ENCODE data around the gene TADA2B.

Gene TADA2B

DNA sequence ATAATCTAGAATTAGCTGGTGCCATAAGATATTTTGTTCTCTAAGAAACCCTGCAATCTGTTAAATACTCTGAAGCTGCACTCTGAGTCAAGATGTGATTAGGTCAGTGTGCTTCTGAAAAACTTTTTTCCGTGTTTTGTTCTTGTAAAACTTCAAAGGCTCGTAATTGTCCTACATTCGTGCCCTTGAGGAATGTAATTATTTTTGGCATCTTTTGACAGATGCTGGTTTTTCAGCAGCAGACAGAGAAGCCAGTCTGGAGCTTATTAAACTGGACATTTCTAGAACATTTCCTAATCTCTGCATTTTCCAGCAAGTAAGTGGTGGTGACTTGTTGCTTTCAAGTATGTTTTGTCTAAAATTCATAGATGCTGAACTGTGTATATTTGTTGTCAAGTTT is 36.8 kb upstream of the TADA2B start:
- Histone ChIP-seq H3K27me3 (ENCODE audit: control insufficient read depth, insufficient read depth, low read length) (no peaks in the 10 kb centered on the region), H3K4me1 (ENCODE audit: control insufficient read depth, insufficient read depth, low read length) (peaks cover 18% of the 10 kb centered on the region), H3K9me3 (ENCODE audit: control insufficient read depth, insufficient read depth, low read length) (no peaks in the 10 kb centered on the region), H3K9ac (ENCODE audit: low read depth, low read length) (no peak overlapping the region), H3K36me3 (ENCODE audit: control insufficient read depth, insufficient read depth, low read length) (peaks cover 12% of the 10 kb centered on the region), H3K4me3 (ENCODE audit: low read depth, low read length) (no peak overlapping the region)

DNA sequence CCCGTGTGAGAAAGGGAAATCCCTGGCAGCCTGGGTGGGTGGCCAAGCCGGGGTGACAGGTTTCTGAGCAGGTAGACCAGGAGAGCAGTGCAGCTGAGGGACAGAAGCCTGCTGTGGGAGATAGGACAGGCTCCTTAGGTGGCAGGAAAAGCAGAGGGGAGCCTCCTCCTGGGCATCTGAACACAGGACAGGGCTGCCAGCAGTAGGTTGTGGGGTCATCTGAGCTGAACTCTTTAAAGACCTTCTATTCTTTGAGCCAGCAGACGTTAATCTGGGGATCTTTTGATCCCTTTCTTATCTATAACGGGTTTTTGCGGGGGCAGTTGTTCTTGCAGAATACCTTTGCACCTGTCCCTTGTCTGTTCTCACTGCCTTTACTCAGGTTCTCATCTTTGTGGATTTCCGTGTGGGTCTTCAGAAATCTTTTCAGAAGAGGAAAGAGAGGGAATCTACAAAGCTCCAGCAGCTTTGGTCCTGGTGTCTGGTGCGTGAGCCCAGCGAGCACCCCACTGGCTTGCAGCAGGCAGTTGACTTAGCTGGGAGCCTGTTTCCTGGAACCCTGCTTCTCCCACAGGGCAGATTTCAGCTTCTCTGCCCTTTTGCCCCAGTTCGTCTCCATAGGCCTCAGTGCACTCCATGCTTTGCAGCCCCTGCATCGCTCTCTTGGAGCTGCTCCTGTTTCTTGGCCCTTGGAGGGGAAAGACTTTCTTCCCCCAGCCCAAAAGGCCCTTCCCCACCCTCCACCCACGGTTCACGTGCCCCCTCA is 35.8 kb upstream of the TADA2B start:
- no peak overlapping the region for H3K4me3 ChIP-seq (ENCODE audit: low read depth, low read length)
- peaks cover 18% of the 10 kb centered on the region for H3K4me1 ChIP-seq (ENCODE audit: control insufficient read depth, insufficient read depth, low read length)
- H3K9me3 ChIP-seq (ENCODE audit: control insufficient read depth, insufficient read depth, low read length) = no peaks in the 10 kb centered on the region
- no peak overlapping the region for H3K9ac ChIP-seq (ENCODE audit: low read depth, low read length)
- peaks cover 5% of the 10 kb centered on the region for H3K36me3 ChIP-seq (ENCODE audit: control insufficient read depth, insufficient read depth, low read length)
- no peaks in the 10 kb centered on the region for H3K27me3 ChIP-seq (ENCODE audit: control insufficient read depth, insufficient read depth, low read length)

DNA sequence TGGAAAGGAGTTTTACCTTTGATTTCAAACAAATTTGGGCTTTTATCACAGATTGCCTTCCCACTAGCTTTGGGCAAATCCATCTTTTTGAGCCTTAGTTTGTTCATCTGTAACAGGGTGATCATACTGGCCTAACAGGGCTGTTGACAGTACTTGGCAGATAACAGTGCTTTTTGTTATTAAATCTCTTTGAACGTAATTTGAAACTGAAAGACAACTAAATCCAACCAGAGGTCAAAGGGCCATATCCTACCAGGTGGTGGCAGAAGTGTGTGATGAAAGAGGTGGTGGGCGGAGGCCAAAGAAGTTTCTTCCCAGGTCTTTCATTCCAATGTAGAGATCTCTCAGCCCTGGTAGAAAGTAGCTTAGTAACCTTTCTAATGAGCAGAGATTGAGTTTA is 35.2 kb upstream of the TADA2B start:
- peaks cover 5% of the 10 kb centered on the region for H3K36me3 ChIP-seq (ENCODE audit: control insufficient read depth, insufficient read depth, low read length)
- H3K9ac ChIP-seq (ENCODE audit: low read depth, low read length) = no peak overlapping the region
- peaks cover 18% of the 10 kb centered on the region for H3K4me1 ChIP-seq (ENCODE audit: control insufficient read depth, insufficient read depth, low read length)
- no peak overlapping the region for H3K4me3 ChIP-seq (ENCODE audit: low read depth, low read length)
- H3K9me3 ChIP-seq (ENCODE audit: control insufficient read depth, insufficient read depth, low read length) = no peaks in the 10 kb centered on the region
- no peaks in the 10 kb centered on the region for H3K27me3 ChIP-seq (ENCODE audit: control insufficient read depth, insufficient read depth, low read length)

DNA sequence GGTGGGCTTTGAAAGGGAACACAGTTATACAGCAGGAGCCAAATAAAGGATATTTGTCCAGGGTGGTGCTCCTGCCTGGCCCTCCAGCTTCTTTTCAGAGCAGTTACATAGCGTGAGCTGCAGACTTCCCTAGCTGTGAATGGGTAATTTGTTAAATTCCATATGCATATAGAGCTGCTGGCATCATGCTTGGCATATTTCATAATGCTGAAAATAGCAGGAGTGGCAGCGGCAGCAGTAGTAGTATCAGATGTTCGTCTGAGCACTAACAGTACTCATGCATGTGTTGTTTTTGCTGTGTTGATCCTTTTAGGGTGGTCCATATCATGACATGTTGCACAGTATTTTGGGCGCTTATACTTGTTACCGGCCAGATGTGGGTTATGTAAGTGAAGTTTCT is 33.6 kb upstream of the TADA2B start:
- Histone ChIP-seq H3K9ac (ENCODE audit: low read depth, low read length) (no peak overlapping the region), H3K4me3 (ENCODE audit: low read depth, low read length) (no peak overlapping the region), H3K36me3 (ENCODE audit: control insufficient read depth, insufficient read depth, low read length) (peaks cover 12% of the 10 kb centered on the region), H3K27me3 (ENCODE audit: control insufficient read depth, insufficient read depth, low read length) (no peaks in the 10 kb centered on the region), H3K4me1 (ENCODE audit: control insufficient read depth, insufficient read depth, low read length) (peaks cover 18% of the 10 kb centered on the region), H3K9me3 (ENCODE audit: control insufficient read depth, insufficient read depth, low read length) (no peaks in the 10 kb centered on the region)

DNA sequence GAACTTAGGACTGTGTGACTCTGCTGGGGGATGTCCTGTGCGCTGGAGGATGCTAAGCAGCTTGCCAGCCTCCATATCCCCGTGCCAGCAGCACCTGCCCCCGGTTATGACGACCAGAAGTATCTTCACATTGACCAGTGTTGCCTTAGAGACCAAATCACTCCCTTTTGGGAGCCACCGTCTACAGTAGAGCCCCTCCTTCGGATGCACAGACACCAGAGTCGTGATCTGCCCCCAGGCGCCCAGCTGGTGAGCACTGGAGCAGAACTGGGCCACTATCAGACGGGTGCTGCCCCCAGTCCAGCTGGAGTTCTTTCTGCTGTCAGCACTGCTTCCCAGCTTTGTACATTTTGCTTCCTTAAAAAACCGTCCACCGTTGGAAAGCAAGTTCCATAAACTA is 30.0 kb upstream of the TADA2B start:
- H3K4me3 ChIP-seq (ENCODE audit: low read depth, low read length) = no peak overlapping the region
- no peak overlapping the region for H3K9ac ChIP-seq (ENCODE audit: low read depth, low read length)
- H3K27me3 ChIP-seq (ENCODE audit: control insufficient read depth, insufficient read depth, low read length) = no peaks in the 10 kb centered on the region
- H3K36me3 ChIP-seq (ENCODE audit: control insufficient read depth, insufficient read depth, low read length) = peaks cover 37% of the 10 kb centered on the region
- H3K9me3 ChIP-seq (ENCODE audit: control insufficient read depth, insufficient read depth, low read length) = no peaks in the 10 kb centered on the region
- peaks cover 6% of the 10 kb centered on the region for H3K4me1 ChIP-seq (ENCODE audit: control insufficient read depth, insufficient read depth, low read length)

DNA sequence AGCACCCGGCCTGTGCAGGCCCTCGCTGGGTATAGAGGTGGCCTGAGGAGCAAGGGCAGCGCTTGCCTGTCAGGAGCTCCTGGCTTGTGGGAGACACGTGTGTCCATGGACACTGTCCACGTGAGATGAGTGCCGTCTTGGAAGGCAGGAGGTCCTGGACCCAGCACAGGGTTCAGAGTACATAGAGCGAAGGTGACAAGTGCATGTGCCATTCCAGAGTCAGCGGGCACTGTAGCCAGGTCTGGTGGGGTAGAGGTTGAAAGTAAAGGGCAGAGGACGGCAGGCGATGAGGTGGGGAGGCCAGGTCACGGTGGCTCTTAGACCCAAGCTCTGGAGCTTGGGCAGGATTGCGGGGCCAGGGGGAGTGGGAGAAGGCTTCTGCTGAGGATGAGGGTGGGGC is 28.4 kb upstream of the TADA2B start:
- Histone ChIP-seq H3K4me3 (ENCODE audit: low read depth, low read length) (no peak overlapping the region), H3K36me3 (ENCODE audit: control insufficient read depth, insufficient read depth, low read length) (peaks cover 41% of the 10 kb centered on the region), H3K27me3 (ENCODE audit: control insufficient read depth, insufficient read depth, low read length) (no peaks in the 10 kb centered on the region), H3K9me3 (ENCODE audit: control insufficient read depth, insufficient read depth, low read length) (no peaks in the 10 kb centered on the region), H3K9ac (ENCODE audit: low read depth, low read length) (no peak overlapping the region), H3K4me1 (ENCODE audit: control insufficient read depth, insufficient read depth, low read length) (no peaks in the 10 kb centered on the region)

DNA sequence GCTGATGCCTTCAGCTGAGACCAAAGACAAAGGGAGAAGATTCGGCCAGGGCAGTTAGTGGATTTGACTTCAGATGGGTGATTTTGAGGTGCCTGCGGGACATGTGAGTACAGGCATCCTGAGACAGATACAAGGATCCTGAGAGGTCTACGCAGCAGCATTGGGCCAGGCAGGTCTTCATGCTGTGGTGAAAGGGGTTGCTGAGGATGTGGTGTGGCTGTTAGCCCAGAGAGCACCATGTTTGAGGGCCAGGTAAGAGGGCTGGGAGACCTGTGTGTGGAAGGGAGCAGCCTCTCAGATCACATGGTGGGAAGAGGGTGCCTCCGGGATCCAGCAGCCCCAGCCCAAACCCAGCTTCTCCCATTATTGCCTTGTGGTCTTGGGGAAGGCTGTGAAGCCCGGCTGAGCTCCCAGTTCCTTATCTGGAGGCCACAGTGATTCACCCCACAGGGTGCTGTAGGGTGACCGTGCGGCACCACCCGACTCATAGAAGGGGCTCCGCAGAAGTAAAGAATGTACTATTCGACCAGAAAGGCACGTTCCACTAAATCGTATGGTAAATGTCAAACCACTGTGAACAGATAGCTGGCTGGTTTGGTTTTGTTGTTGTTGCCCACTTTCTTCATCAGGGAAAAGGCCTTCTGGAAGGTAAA is 27.7 kb upstream of the TADA2B start:
- Histone ChIP-seq H3K36me3 (ENCODE audit: control insufficient read depth, insufficient read depth, low read length) (peaks cover 43% of the 10 kb centered on the region), H3K4me1 (ENCODE audit: control insufficient read depth, insufficient read depth, low read length) (peaks cover 3% of the 10 kb centered on the region), H3K27me3 (ENCODE audit: control insufficient read depth, insufficient read depth, low read length) (no peaks in the 10 kb centered on the region), H3K9me3 (ENCODE audit: control insufficient read depth, insufficient read depth, low read length) (no peaks in the 10 kb centered on the region), H3K9ac (ENCODE audit: low read depth, low read length) (no peak overlapping the region), H3K4me3 (ENCODE audit: low read depth, low read length) (no peak overlapping the region)

DNA sequence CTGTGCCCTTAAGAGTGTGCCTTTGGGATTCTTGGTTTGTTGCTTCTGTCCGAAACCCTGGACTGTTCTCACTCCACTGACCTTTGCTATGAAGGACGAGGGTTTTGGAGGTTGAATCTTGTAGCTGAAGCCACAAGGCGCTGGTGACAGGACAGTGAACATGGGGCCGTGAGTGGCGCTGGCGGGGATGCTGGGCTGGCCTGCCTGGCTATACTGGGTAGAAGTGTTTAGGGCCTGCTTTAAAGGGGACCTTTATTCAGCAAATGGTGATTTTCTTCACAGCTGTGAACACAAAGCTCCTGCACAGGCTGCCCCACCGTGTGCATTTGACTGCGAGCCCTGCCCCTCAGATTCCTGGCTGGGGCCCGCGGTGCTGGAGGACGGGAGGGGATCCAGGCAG is 27.1 kb upstream of the TADA2B start:
- Histone ChIP-seq H3K36me3 (ENCODE audit: control insufficient read depth, insufficient read depth, low read length) (peaks cover 46% of the 10 kb centered on the region), H3K27me3 (ENCODE audit: control insufficient read depth, insufficient read depth, low read length) (no peaks in the 10 kb centered on the region), H3K9me3 (ENCODE audit: control insufficient read depth, insufficient read depth, low read length) (no peaks in the 10 kb centered on the region), H3K4me3 (ENCODE audit: low read depth, low read length) (no peak overlapping the region), H3K9ac (ENCODE audit: low read depth, low read length) (no peak overlapping the region), H3K4me1 (ENCODE audit: control insufficient read depth, insufficient read depth, low read length) (peaks cover 3% of the 10 kb centered on the region)

DNA sequence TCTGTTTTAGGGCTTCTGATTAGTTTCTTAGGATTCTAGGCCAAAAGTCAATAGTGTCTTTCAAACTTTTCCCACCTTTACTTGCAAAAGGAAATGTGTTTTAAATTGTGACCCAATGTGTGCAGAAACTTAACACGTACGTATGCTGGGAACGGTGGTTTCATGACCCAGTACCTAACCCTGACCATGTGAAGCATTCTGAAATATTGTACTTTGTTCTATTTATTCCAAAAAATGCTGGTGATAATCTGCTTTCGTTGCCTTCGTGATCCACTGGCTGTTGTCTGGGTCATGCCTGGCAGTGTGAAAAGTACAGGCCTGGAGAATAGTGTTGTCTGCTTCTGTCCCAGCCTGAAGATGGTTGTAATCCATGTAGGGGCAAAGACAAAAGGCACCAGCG is 26.7 kb upstream of the TADA2B start:
- Histone ChIP-seq H3K9ac (ENCODE audit: low read depth, low read length) (no peak overlapping the region), H3K9me3 (ENCODE audit: control insufficient read depth, insufficient read depth, low read length) (no peaks in the 10 kb centered on the region), H3K4me1 (ENCODE audit: control insufficient read depth, insufficient read depth, low read length) (peaks cover 3% of the 10 kb centered on the region), H3K36me3 (ENCODE audit: control insufficient read depth, insufficient read depth, low read length) (peaks cover 45% of the 10 kb centered on the region), H3K27me3 (ENCODE audit: control insufficient read depth, insufficient read depth, low read length) (no peaks in the 10 kb centered on the region), H3K4me3 (ENCODE audit: low read depth, low read length) (no peak overlapping the region)

DNA sequence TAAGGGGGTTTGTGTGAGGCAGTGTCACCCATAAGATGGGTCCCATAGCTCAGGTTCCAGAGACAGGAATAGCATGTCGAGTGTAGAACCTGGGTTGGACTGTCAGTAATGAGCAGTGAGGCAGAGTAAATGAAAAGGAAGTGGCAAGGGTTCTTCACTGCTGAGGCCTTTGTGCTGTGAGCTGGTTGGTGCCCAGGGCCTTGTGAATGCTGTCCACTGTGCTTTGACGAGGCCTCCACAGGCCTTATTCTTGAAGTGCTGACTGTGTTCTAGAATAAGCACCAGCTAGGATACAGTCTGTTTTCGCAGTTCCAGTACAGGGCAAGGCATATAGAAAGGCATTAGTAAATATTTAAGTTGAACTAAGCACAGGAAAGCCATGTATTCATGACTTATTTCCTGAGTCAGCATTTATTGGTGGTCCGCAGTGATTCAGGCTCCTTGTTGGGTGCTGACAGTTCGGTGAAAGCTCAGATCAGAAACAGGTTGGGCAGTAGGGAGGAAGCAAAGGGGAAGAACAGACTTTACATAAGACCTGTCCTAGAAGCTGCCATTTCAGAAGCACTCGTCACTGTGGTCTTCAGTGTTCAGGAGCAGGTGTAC is 25.6 kb upstream of the TADA2B start:
- Histone ChIP-seq H3K27me3 (ENCODE audit: control insufficient read depth, insufficient read depth, low read length) (no peaks in the 10 kb centered on the region), H3K4me3 (ENCODE audit: low read depth, low read length) (no peak overlapping the region), H3K9me3 (ENCODE audit: control insufficient read depth, insufficient read depth, low read length) (no peaks in the 10 kb centered on the region), H3K4me1 (ENCODE audit: control insufficient read depth, insufficient read depth, low read length) (peaks cover 3% of the 10 kb centered on the region), H3K9ac (ENCODE audit: low read depth, low read length) (no peak overlapping the region), H3K36me3 (ENCODE audit: control insufficient read depth, insufficient read depth, low read length) (peaks cover 47% of the 10 kb centered on the region)

DNA sequence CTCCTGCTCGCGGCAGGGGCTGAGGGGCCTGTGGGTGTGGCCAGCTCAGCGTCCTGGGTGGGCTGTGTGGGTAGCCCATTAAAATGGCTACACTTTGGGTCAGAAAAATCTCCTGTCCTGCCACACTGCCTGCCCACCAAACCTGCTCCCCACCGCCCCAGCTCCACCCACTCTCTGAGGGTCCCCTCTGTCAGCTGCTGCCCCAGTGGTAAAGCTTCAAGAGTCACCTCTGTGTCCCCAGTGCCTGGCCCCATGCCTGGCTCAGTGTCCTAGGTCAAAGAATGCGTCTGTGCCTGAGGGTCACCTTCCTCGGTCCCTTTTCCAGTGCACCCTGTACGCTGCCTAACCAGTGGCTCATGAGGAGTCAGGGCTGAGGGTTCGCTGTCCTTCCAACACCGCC is 24.9 kb upstream of the TADA2B start:
- no peaks in the 10 kb centered on the region for H3K27me3 ChIP-seq (ENCODE audit: control insufficient read depth, insufficient read depth, low read length)
- H3K9me3 ChIP-seq (ENCODE audit: control insufficient read depth, insufficient read depth, low read length) = no peaks in the 10 kb centered on the region
- peaks cover 3% of the 10 kb centered on the region for H3K4me1 ChIP-seq (ENCODE audit: control insufficient read depth, insufficient read depth, low read length)
- no peak overlapping the region for H3K4me3 ChIP-seq (ENCODE audit: low read depth, low read length)
- peaks cover 45% of the 10 kb centered on the region for H3K36me3 ChIP-seq (ENCODE audit: control insufficient read depth, insufficient read depth, low read length)
- no peak overlapping the region for H3K9ac ChIP-seq (ENCODE audit: low read depth, low read length)

DNA sequence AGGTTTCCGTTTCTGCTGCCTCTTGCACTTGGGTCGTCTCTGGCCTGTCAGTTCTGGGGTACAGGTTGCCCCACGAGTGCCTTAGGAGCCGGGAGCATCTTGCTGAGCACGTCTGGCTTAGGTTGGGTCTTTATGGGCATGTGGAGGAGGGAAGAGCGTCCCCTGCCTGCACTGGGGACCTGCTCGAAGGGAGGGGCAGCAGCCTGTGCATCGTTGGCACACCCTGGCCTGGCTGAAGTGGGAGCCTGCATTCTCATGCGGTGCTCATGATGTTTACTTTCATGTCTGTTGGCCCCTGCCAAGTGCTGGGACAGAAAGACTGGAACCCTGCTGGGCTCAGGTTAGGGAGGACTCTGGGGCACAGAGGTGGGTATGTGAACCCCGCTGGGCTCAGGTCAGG is 23.8 kb upstream of the TADA2B start:
- H3K4me1 ChIP-seq (ENCODE audit: control insufficient read depth, insufficient read depth, low read length) = peaks cover 3% of the 10 kb centered on the region
- H3K9me3 ChIP-seq (ENCODE audit: control insufficient read depth, insufficient read depth, low read length) = no peaks in the 10 kb centered on the region
- peaks cover 51% of the 10 kb centered on the region for H3K36me3 ChIP-seq (ENCODE audit: control insufficient read depth, insufficient read depth, low read length)
- no peaks in the 10 kb centered on the region for H3K27me3 ChIP-seq (ENCODE audit: control insufficient read depth, insufficient read depth, low read length)
- H3K9ac ChIP-seq (ENCODE audit: low read depth, low read length) = no peak overlapping the region
- H3K4me3 ChIP-seq (ENCODE audit: low read depth, low read length) = no peak overlapping the region

All from iPS-15b (cell line).